ENCODE data around the gene C1QTNF3. TPM values are rescaled to one million over a fixed set of nuclear protein-coding genes. Genes with fewer than 3 reads are reported as not detected.

C1QTNF3 gene, protein sequence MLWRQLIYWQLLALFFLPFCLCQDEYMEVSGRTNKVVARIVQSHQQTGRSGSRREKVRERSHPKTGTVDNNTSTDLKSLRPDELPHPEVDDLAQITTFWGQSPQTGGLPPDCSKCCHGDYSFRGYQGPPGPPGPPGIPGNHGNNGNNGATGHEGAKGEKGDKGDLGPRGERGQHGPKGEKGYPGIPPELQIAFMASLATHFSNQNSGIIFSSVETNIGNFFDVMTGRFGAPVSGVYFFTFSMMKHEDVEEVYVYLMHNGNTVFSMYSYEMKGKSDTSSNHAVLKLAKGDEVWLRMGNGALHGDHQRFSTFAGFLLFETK
- total RNA-seq (2014; rRNA removed; shearing (Covaris generic)) (0.97 and 1.7 TPM in 2 replicates), polyA plus RNA-seq (2016; fragmentation: Nextera tagmentation; extraction: Ambion mirVana) (0.97 and 2.0 TPM in 2 replicates)
- long read RNA-seq, result 0 reads

DNA sequence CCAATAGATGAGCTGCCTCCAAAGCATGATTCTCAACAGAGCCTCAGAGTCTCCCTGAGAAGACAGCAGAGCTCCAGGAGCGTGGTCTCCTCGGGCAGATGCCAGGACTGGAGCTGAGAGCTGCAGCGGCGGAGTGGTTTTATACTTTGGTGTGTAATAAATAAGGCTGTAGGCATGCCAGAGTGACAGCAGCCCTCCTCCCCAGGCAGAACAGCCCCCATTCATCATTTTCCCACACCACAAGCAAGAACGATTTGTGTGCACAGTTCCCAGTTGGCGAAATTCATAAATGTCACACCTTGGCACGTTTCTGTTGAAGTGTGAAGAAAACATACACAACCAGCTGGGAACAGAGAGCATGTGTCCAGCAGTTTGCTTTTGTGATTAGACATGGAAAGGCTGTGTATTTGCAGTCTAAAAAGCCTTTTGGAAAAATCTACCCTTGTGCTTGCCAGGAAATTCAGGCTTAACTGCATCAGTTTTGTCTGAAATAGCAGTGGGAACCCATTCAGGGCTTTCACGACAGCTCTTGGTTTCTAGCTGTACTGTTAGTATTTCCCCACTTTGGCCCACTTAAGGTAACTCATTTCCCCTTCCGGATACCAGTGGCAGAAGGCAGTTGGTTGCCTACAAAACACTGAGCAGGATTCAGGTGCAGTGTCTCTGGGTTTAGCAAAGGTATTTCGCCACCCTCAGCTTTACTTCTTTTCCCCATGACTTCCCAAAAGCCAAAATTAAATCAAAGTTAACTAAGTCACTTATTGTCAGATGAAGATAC, at the start of gene C1QTNF3:
C1QTNF3 (minus strand) TSS at position 115 of the 778 bp plus-strand sequence; CDS start at position 27, 88 bp downstream.
- H3K36me3 ChIP-seq (ENCODE audit: insufficient read depth), result no peaks in the 10 kb centered on the region
- Mint-ChIP-seq H3K27ac (no peak within 1 kb of the TSS; the same call in 1 of the 2 replicates), H3K36me3 (ENCODE audit: low read depth) (peaks cover 4% of the 10 kb centered on the region; the same call in 2 of the 3 replicates)

More for the DNA sequence above, at the start of gene C1QTNF3:
- Mint-ChIP-seq H3K9me3 (no peaks in the 10 kb centered on the region), H3K27me3 (ENCODE audit: insufficient read depth, low read depth, poor library complexity) (peaks cover 2% of the 10 kb centered on the region), H3K4me3 (no peak within 1 kb of the TSS), H3K4me1 (peaks cover 12% of the 10 kb centered on the region)
- Histone ChIP-seq H3K4me3 (no peak within 1 kb of the TSS), H3K4me1 (ENCODE audit: insufficient read depth) (no peaks in the 10 kb centered on the region), H3K79me2 (replicated peaks; ENCODE audit: insufficient read depth) (no peaks in the 10 kb centered on the region), H3K27me3 (ENCODE audit: insufficient read depth) (no peaks in the 10 kb centered on the region), H3K4me2 (no peak within 1 kb of the TSS), H4K20me1 (replicated peaks; ENCODE audit: insufficient read depth) (no peaks in the 10 kb centered on the region), H3K9me2 (ENCODE audit: insufficient read depth) (0 out of 2 replicates have a peak, but pooled peaks cover 9% of the 10 kb centered on the region), H3F3A (replicated peaks; ENCODE audit: low read depth) (no peaks in the 10 kb centered on the region), H3K27ac (ENCODE audit: low read depth) (no peak within 1 kb of the TSS), H2AFZ (no peak within 1 kb of the TSS)
- DNase-seq (ENCODE audit: low spot score), result no peak
- TF ChIP-seq ZNF114 (CRISPR knock-in tag; IDR thresholded peaks at IDR 0.05), result no peak
- no peak for TF ChIP-seq NANOG (IDR thresholded peaks at IDR 0.05; ENCODE audit: borderline replicate concordance)
- no peak for TF ChIP-seq JUNB (IDR thresholded peaks at IDR 0.05; ENCODE audit: unreplicated experiment)
- TF ChIP-seq CREB1 (CRISPR knock-in tag; IDR thresholded peaks at IDR 0.05; ENCODE audit: low read depth), result no peak
- no peak for TF ChIP-seq ZNF331 (CRISPR knock-in tag; IDR thresholded peaks at IDR 0.05; ENCODE audit: low read depth)
- no peak for TF ChIP-seq CTCF (conservative IDR thresholded peaks at IDR 0.05; ENCODE audit: low read depth in 2 of 2)
- TF ChIP-seq STAT1 (IDR thresholded peaks at IDR 0.05; ENCODE audit: unreplicated experiment), result no peak
- TF ChIP-seq, protein P1, sequence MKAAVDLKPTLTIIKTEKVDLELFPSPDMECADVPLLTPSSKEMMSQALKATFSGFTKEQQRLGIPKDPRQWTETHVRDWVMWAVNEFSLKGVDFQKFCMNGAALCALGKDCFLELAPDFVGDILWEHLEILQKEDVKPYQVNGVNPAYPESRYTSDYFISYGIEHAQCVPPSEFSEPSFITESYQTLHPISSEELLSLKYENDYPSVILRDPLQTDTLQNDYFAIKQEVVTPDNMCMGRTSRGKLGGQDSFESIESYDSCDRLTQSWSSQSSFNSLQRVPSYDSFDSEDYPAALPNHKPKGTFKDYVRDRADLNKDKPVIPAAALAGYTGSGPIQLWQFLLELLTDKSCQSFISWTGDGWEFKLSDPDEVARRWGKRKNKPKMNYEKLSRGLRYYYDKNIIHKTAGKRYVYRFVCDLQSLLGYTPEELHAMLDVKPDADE (IDR thresholded peaks at IDR 0.05), result no peak
- TF ChIP-seq ZNF462 (CRISPR knock-in tag; IDR thresholded peaks at IDR 0.05), result no peak
- no peak for TF ChIP-seq EZH2phosphoT487 (IDR thresholded peaks at IDR 0.05; ENCODE audit: unreplicated experiment)
- no peak for TF ChIP-seq POLR2AphosphoS5 (IDR thresholded peaks at IDR 0.05; ENCODE audit: low read depth)
- no peak for TF ChIP-seq REST (IDR thresholded peaks at IDR 0.05; ENCODE audit: unreplicated experiment)
- no peak for ATAC-seq

All from GM23338 (cell line).